Activated CD4-positive, alpha-beta T cell treated with anti-CD3 and anti-CD28 coated beads, Interleukin-2, amount 10 ng/mL, durations not matched to agents 7 days and 5 days (primary cell): ENCODE results near the gene SNX2. TPM values are rescaled to one million over a fixed set of nuclear protein-coding genes. Genes with fewer than 3 reads are reported as not detected.

Source experiments
- CTCF ChIA-PET: fragments of 350-600 bp; sonication (Branson Sonifier 250); formaldehyde crosslinking; loops from one replicate; lab custom pipeline; 2021; ENCODE audit warnings: antibody characterized with exemption; lab: Charles Lee
- POLR2A ChIA-PET: fragments of 350-600 bp; sonication (Branson Sonifier 250); formaldehyde crosslinking; loops from one replicate; lab custom pipeline; 2021; ENCODE audit warnings: antibody characterized with exemption; lab: Charles Lee
- DNase-seq: peaks from one replicate; pipeline ENCODE4 v3.0.0-alpha.2; 2020
- H3K27ac Mint-ChIP-seq: one replicate; pipeline ENCODE4 v1.8.0; 2021; ENCODE audit warnings: mild to moderate bottlenecking, moderate library complexity, mixed read lengths
- H3K27me3 Mint-ChIP-seq: one replicate; pipeline ENCODE4 v1.8.0; 2021; ENCODE audit warnings: mixed read lengths
- H3K36me3 Mint-ChIP-seq: one replicate; pipeline ENCODE4 v1.8.0; 2021; ENCODE audit warnings: low read depth, mixed read lengths
- H3K4me1 Mint-ChIP-seq: one replicate; pipeline ENCODE4 v1.8.0; 2021; ENCODE audit warnings: mixed read lengths
- H3K4me3 Mint-ChIP-seq: one replicate; pipeline ENCODE4 v1.8.0; 2021; ENCODE audit warnings: mild to moderate bottlenecking, moderate library complexity, mixed read lengths
- H3K9me3 Mint-ChIP-seq: one replicate; pipeline ENCODE4 v1.8.0; 2021; ENCODE audit warnings: mixed read lengths
- total RNA-seq, 2 experiments: library from RNA; stranded (reverse); gene quantifications; one replicate each; pipeline ENCODE4 v1.2.3, GENCODE V29; 2021

SNX2 gene
- total RNA-seq, 2 experiments from 2014 or later: 38.0 to 38.8 TPM

- Mint-ChIP-seq H3K4me1 (peaks cover 30% of the 10 kb centered on the region), H3K27ac (no peak overlapping the region), H3K27me3 (peaks cover 5% of the 10 kb centered on the region), H3K4me3 (no peak overlapping the region), H3K36me3 (peaks cover 9% of the 10 kb centered on the region), H3K9me3 (no peaks in the 10 kb centered on the region)
- DNase-seq: no peak
- ChIA-PET CTCF (no interaction called here), POLR2A (no interaction called here)
Measured at GRCh38 chr5:122778157-122778556, 3.3 kb downstream of the SNX2 start.

- peaks cover 3% of the 10 kb centered on the region for H3K9me3 Mint-ChIP-seq
- no peak overlapping the region for H3K4me3 Mint-ChIP-seq
- CTCF ChIA-PET: no interaction called here
- POLR2A ChIA-PET: no interaction called here
- no peak for DNase-seq
- H3K36me3 Mint-ChIP-seq: peaks cover 9% of the 10 kb centered on the region
- H3K4me1 Mint-ChIP-seq: peaks cover 24% of the 10 kb centered on the region
- no peaks in the 10 kb centered on the region for H3K27me3 Mint-ChIP-seq
- no peak overlapping the region for H3K27ac Mint-ChIP-seq
Measured at GRCh38 chr5:122779451-122779850, 4.6 kb downstream of the SNX2 start.

- Mint-ChIP-seq H3K9me3 (peaks cover 9% of the 10 kb centered on the region), H3K27me3 (no peaks in the 10 kb centered on the region), H3K4me1 (peaks cover 21% of the 10 kb centered on the region), H3K36me3 (peaks cover 15% of the 10 kb centered on the region), H3K27ac (no peak overlapping the region), H3K4me3 (no peak overlapping the region)
- CTCF ChIA-PET: no interaction called here
- POLR2A ChIA-PET: no interaction called here
- no peak for DNase-seq
Measured at GRCh38 chr5:122780296-122780695, 5.4 kb downstream of the SNX2 start.

GRCh38 chr5:122781465-122781864, 6.6 kb downstream of the SNX2 start:
- H3K27ac Mint-ChIP-seq: no peak overlapping the region
- peaks cover 13% of the 10 kb centered on the region for H3K9me3 Mint-ChIP-seq
- no peaks in the 10 kb centered on the region for H3K27me3 Mint-ChIP-seq
- DNase-seq: no peak
- H3K4me1 Mint-ChIP-seq: peaks cover 13% of the 10 kb centered on the region
- ChIA-PET CTCF (no interaction called here), POLR2A (no interaction called here)
- H3K4me3 Mint-ChIP-seq: no peak overlapping the region
- H3K36me3 Mint-ChIP-seq: peaks cover 19% of the 10 kb centered on the region

DNA sequence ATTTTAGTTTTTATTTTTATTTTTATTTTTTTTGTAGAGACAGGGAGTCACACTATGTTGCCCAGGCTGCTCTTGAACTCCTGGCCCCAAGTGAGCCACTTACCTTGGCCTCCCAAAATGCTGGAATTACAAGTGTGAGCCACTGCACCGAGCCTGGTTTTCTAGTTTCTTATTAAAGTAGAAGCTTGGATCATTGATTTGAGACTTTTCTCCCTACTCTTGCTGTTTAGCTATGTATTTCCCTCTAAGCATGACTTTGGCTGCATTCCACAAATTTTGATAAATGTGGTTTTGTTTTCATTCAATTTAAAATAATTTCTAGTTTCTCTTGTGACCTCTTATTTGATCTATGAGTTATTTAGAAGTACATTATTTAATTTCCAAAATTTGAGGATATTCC, 10.4 kb downstream of the SNX2 start:
- no peak for DNase-seq
- Mint-ChIP-seq H3K36me3 (peaks cover 32% of the 10 kb centered on the region), H3K4me1 (no peaks in the 10 kb centered on the region), H3K27me3 (no peaks in the 10 kb centered on the region), H3K27ac (no peak overlapping the region), H3K4me3 (no peak overlapping the region), H3K9me3 (peaks cover 27% of the 10 kb centered on the region)
- ChIA-PET POLR2A (no interaction called here), CTCF (no interaction called here)

- H3K27me3 Mint-ChIP-seq: no peaks in the 10 kb centered on the region
- H3K36me3 Mint-ChIP-seq: peaks cover 39% of the 10 kb centered on the region
- no peak overlapping the region for H3K4me3 Mint-ChIP-seq
- no peak overlapping the region for H3K27ac Mint-ChIP-seq
- CTCF ChIA-PET: interaction anchor here (1.2 to 1.3 kb wide), 2 partner anchors 14 to 40 kb away, joined by 3 read pairs; partner anchors contain the start of gene SNX2
- POLR2A ChIA-PET: no interaction called here
- H3K9me3 Mint-ChIP-seq: peaks cover 38% of the 10 kb centered on the region
- DNase-seq: no peak
- H3K4me1 Mint-ChIP-seq: no peaks in the 10 kb centered on the region
Measured at GRCh38 chr5:122788371-122788770, 13.5 kb downstream of the SNX2 start.

GRCh38 chr5:122788996-122789395, 14.1 kb downstream of the SNX2 start:
- CTCF ChIA-PET: interaction anchor here (1.2 to 1.3 kb wide), 2 partner anchors 15 to 39 kb away, joined by 3 read pairs; partner anchors contain the start of gene SNX2
- Mint-ChIP-seq H3K4me3 (no peak overlapping the region), H3K4me1 (no peaks in the 10 kb centered on the region), H3K27me3 (no peaks in the 10 kb centered on the region), H3K27ac (no peak overlapping the region), H3K36me3 (peaks cover 39% of the 10 kb centered on the region), H3K9me3 (peaks cover 36% of the 10 kb centered on the region)
- no peak for DNase-seq
- POLR2A ChIA-PET: no interaction called here

DNA sequence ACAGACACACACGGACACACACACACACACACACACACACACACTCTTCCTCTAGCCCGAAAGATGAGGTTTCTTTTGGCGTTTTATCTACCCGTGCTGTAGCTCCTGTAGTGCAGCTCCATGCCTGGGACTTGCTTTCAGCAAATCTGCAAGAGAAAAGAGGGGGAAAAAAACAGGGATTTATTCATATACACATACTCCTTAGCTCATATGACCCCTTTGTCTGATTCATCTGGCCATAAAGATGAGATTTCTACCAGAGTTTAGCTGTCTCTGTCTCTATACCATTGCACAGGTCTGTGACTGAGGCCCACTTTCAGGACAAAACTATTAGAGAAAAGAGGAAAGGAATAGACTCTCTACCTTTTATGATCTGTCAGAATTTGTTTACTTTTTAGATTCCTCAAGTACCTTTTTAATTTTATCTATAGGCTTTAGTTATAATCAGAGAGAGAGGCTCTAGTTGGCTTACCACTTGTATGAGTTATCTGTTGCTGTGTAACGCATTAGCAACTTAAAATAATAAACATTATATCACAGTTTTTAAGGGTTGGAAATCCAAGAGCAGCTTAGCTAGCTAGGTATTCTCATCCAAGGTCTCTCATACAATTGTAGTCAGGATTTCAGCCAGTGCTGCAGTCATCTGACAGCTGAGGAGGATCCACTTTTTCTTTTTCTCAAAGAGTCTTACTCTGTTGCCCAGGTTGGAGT, 14.7 kb downstream of the SNX2 start:
- no peak overlapping the region for H3K27ac Mint-ChIP-seq
- no peaks in the 10 kb centered on the region for H3K4me1 Mint-ChIP-seq
- CTCF ChIA-PET: interaction anchor here (0.6 to 1.6 kb wide), 2 partner anchors 32 to 638 kb away, joined by 3 read pairs; no protein-coding TSS in a partner anchor
- peaks cover 36% of the 10 kb centered on the region for H3K9me3 Mint-ChIP-seq
- no peak overlapping the region for H3K4me3 Mint-ChIP-seq
- POLR2A ChIA-PET: interaction anchor here (0.6 kb wide), 1 partner anchor 133 kb away, joined by 3 read pairs; no protein-coding TSS in a partner anchor
- H3K27me3 Mint-ChIP-seq: no peaks in the 10 kb centered on the region
- no peak for DNase-seq
- H3K36me3 Mint-ChIP-seq: peaks cover 40% of the 10 kb centered on the region

DNA sequence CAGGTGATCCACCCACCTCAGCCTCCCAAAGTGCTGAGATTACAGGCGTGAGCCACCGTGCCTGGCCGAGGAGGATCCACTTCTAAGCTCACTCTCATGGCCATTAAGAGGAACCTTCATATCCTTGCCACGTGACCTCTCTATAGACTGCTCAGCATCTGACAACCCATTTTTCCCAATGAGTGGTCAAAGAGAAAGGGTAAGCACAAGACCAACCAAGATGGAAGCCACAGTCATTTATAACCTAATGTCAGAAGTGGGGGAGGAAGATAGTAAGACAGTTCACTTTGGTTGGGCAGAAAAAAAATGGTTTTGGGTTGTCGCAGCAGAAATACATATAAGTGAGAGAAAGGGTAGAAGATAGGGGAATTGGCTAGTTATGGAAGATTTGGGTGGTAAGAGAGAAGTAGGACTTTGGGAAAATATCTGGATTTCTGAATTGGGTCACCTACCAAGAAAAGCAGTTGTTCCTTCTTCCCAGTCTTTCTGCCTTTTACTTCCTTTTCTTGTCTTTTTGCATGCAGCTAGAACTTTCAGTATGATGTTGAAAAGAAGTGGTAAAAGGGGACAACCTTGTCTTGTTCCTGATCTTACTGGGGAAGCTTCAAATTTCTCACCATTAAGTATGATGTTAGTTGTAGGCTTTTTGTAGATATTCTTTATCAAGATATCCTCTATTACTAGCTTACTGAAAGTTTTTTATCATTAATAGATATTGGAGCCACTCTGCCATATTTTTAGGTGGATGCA, 15.6 kb downstream of the SNX2 start:
- no peak overlapping the region for H3K4me3 Mint-ChIP-seq

DNA sequence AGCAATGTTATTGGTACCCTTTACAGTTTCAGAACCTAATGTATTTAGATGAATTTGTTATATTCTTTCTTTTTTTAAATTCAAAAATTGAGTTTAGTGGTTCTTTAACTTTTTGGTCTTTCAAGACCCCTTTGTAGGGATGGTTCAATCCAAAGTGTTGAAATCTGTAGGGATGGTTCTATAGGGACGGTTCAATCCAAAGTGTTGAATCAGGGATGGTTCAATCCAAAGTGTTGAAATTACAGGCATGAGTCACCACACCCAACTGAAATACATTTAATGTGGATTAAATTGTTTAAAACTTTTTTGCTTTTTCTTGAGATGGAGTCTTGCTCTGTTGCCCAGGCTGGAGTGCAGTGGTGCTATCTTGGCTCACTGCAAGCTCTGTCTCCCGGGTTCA, 30.6 kb downstream of the SNX2 start:
- ChIA-PET CTCF (no interaction called here), POLR2A (no interaction called here)
- peaks cover 37% of the 10 kb centered on the region for H3K36me3 Mint-ChIP-seq
- no peaks in the 10 kb centered on the region for H3K27me3 Mint-ChIP-seq
- H3K9me3 Mint-ChIP-seq: no peaks in the 10 kb centered on the region
- H3K27ac Mint-ChIP-seq: no peak overlapping the region
- no peak for DNase-seq
- H3K4me1 Mint-ChIP-seq: no peaks in the 10 kb centered on the region
- H3K4me3 Mint-ChIP-seq: no peak overlapping the region

More for the DNA sequence above, 15.6 kb downstream of the SNX2 start:
- H3K36me3 Mint-ChIP-seq: peaks cover 36% of the 10 kb centered on the region
- H3K4me1 Mint-ChIP-seq: no peaks in the 10 kb centered on the region
- POLR2A ChIA-PET: interaction anchor here (0.6 kb wide), 1 partner anchor 132 kb away, joined by 3 read pairs; no protein-coding TSS in a partner anchor
- no peak overlapping the region for H3K27ac Mint-ChIP-seq
- CTCF ChIA-PET: interaction anchor here (0.6 to 1.6 kb wide), 4 partner anchors 20 to 639 kb away, joined by 3 to 4 read pairs (median 3); no protein-coding TSS in a partner anchor
- H3K9me3 Mint-ChIP-seq: peaks cover 31% of the 10 kb centered on the region
- no peaks in the 10 kb centered on the region for H3K27me3 Mint-ChIP-seq
- no peak for DNase-seq

- H3K9me3 Mint-ChIP-seq: no peaks in the 10 kb centered on the region
- no peak for DNase-seq
- no peak overlapping the region for H3K4me3 Mint-ChIP-seq
- POLR2A ChIA-PET: no interaction called here
- no peaks in the 10 kb centered on the region for H3K27me3 Mint-ChIP-seq
- H3K4me1 Mint-ChIP-seq: no peaks in the 10 kb centered on the region
- H3K36me3 Mint-ChIP-seq: peaks cover 17% of the 10 kb centered on the region
- CTCF ChIA-PET: no interaction called here
- no peak overlapping the region for H3K27ac Mint-ChIP-seq
Measured at GRCh38 chr5:122810405-122810804, 35.5 kb downstream of the SNX2 start.

GRCh38 chr5:122815218-122815767, 40.4 kb downstream of the SNX2 start:
- Mint-ChIP-seq H3K9me3 (no peaks in the 10 kb centered on the region), H3K27ac (no peak overlapping the region), H3K4me1 (no peaks in the 10 kb centered on the region), H3K36me3 (peaks cover 3% of the 10 kb centered on the region), H3K27me3 (no peaks in the 10 kb centered on the region), H3K4me3 (no peak overlapping the region)
- ChIA-PET CTCF (no interaction called here), POLR2A (no interaction called here)
- no peak for DNase-seq

- H3K27ac Mint-ChIP-seq: no peak overlapping the region
- no peaks in the 10 kb centered on the region for H3K4me1 Mint-ChIP-seq
- no peak overlapping the region for H3K4me3 Mint-ChIP-seq
- no peak for DNase-seq
- H3K36me3 Mint-ChIP-seq: peaks cover 6% of the 10 kb centered on the region
- H3K27me3 Mint-ChIP-seq: no peaks in the 10 kb centered on the region
- ChIA-PET POLR2A (no interaction called here), CTCF (interaction anchor here (0.7 to 1.6 kb wide), 2 partner anchors 9 to 41 kb away, joined by 3 to 5 read pairs; partner anchors contain the start of gene SNX2)
- H3K9me3 Mint-ChIP-seq: no peaks in the 10 kb centered on the region
Measured at GRCh38 chr5:122816756-122817155, 41.9 kb downstream of the SNX2 start.
